ENCODE data around the gene ZNF497. TPM values are rescaled to one million over a fixed set of nuclear protein-coding genes. Genes with fewer than 3 reads are reported as not detected.
"Not testable (repeated sequence)": the region's sequence is repeated elsewhere in the genome, so short reads cannot be mapped to it uniquely, and the experiment has no call there.

The ZNF497 gene
- total RNA-seq: 1.1 TPM

GRCh38 chr19:58362272-58362994, at the start of gene ZNF497:
TSS of gene ZNF497 (minus strand) at chr19:58362751. CDS start at chr19:58357635, 5,116 bp downstream.
- ATAC-seq: peak; percentile 96

GRCh38 chr19:58409010-58409790, 46.6 kb upstream of the ZNF497 start:
- ATAC-seq: peak; percentile 12

GRCh38 chr19:58408152-58409009, 45.8 kb upstream of the ZNF497 start, which contains the start of gene ZNF584:
TSS of gene ZNF584 (plus strand) at chr19:58408649. CDS start at chr19:58409148, 499 bp downstream.
- ATAC-seq: peak; percentile 95

- ATAC-seq: peak; percentile 42
Observed at GRCh38 chr19:58407658-58408151, 45.2 kb upstream of the ZNF497 start.

- peak; percentile 3 for ATAC-seq
Observed at GRCh38 chr19:58406818-58407657, 44.5 kb upstream of the ZNF497 start.

GRCh38 chr19:58403920-58404478, 41.4 kb upstream of the ZNF497 start:
- ATAC-seq: not testable (repeated sequence)

- no peak for ATAC-seq
Observed at GRCh38 chr19:58401840-58402421, 39.4 kb upstream of the ZNF497 start.

- peak; percentile 97 for ATAC-seq
Observed at GRCh38 chr19:58400916-58401839, 38.6 kb upstream of the ZNF497 start.

GRCh38 chr19:58400316-58400915, 37.9 kb upstream of the ZNF497 start:
- no peak for ATAC-seq

GRCh38 chr19:58399903-58400302, 37.4 kb upstream of the ZNF497 start:
- ATAC-seq: no peak

- no peak for ATAC-seq
Observed at GRCh38 chr19:58398545-58398944, 36.0 kb upstream of the ZNF497 start.

- ATAC-seq: no peak
Observed at GRCh38 chr19:58398087-58398486, 35.5 kb upstream of the ZNF497 start.

GRCh38 chr19:58397533-58398037, 35.0 kb upstream of the ZNF497 start:
- no peak for ATAC-seq

GRCh38 chr19:58396691-58397532, 34.4 kb upstream of the ZNF497 start:
- no peak for ATAC-seq

GRCh38 chr19:58395979-58396627, 33.6 kb upstream of the ZNF497 start:
- peak; percentile 1 for ATAC-seq

GRCh38 chr19:58395220-58395978, 32.8 kb upstream of the ZNF497 start, which contains the start of gene RNF225:
TSS of gene RNF225 (plus strand) at chr19:58395656. CDS start at chr19:58396090, 434 bp downstream.
- peak; percentile 90 for ATAC-seq

GRCh38 chr19:58394821-58395219, 32.3 kb upstream of the ZNF497 start:
- ATAC-seq: peak; percentile 62
